ENCODE data around the gene SCCPDH.

SCCPDH gene

DNA sequence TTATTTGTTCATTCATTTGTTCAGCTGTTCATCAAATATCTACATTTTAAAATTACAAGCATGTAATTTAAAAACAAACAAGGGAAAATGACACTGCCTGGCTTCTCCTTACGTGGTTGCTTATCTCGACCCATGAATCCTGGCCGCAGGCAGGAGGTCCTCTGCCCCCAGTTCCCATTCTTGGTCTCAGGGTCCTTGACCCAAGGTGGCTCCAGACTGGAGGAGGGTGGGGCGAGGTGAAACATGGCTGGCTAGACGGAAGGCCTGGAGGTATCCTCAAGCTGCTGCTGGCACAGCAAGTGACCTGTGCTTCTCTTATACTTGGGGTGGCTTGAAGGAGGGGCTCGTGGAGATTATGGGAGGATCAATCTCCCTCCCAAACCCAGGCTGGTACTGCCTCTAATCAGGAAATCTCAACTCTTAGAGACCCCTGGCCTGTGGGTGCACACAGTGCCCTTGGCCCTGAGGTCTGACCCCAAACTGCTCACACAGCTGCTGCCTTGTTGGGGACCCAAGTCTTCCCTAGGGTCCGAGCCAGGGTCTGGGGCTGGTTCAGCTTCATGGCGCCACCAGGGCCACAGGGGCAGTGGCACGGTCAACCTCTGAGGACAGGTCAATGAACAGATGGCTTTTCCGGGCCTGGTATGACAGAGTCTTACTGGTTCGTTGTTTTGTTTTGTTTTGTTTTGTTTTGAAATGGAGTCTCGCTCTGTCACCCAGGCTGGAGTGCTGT is 63.7 kb downstream of the SCCPDH start:
- no peak overlapping the region for H3K4me3 ChIP-seq
- no peaks in the 10 kb centered on the region for H3K9me3 ChIP-seq
- no peaks in the 10 kb centered on the region for H3K4me1 ChIP-seq
- in situ Hi-C loops (cut with MboI; ENCODE audit: low sequenced_read_pairs): no loop called here
- no peaks in the 10 kb centered on the region for H3K27me3 ChIP-seq (ENCODE audit: low read depth)
- no peaks in the 10 kb centered on the region for H3K36me3 ChIP-seq (replicated peaks)
- no peak for DNase-seq (ENCODE audit: low spot score in 2 of 2)

DNA sequence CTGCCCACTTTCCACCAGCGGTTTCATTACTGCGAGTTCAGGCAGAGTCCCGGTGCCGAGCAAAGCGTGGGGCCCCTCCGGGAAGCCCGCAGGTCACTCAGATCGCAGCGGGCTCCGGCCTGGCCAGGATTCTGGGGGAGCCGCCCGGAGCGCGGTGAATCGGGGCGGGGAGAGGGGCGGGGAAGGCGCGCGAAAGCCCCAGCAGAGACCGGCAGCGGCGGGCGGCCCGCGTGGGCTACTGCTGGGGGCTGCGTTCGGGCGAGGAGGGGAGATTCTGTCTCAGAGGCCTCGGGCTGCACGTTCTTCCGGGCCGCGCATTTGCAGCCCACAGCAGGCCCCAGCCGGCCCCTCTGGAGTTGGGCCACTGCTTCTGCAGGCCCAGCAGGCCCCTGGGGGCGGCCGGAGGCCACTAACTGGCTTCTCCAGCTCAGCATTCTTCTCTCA is 64.7 kb downstream of the SCCPDH start:
- in situ Hi-C loops (cut with MboI; ENCODE audit: low sequenced_read_pairs): no loop called here
- H3K4me3 ChIP-seq: no peak overlapping the region

DNA sequence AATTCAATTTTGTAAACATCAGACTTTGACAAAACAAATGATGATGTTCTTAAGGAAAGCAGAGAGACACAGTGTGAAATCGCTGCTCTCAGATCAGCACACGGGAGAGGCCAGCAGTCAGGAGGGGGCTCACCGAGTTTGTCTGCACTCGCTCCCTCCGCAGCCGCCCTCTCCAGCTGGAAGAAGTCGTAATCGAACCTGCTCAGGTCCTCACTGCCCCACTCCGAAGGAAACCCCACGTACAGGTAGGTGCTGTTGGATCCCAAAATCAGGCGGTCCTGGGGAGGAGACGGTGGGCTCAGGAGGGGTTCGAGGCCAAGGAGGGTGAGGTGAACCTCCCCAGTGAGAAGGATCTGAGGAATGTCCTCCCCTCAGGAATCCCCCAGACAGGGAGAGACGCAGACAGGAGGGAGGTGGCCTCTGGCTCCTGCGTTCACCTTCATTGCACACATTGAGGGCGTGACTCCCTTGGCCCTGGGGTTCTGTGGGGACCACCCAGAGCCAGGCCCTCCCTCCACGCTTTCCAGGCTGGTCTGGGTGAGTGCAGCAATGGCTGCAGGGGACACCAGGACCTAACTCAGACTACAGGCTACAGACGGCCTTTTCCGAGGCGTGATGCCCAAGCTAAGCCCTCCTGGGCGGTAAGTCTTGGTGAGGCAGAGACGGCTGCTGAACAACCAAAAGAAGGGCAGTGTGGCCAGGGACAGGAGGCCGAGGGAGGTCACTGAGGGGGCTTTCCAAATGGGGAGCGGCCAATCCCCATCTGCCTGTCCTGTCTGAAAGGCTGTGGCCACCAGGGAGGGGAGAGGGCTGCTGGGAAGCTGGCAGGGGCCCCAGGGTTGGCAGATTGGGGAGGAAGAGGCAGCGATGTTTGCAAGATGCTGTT is 65.5 kb downstream of the SCCPDH start:
- Histone ChIP-seq H3K4me1 (no peaks in the 10 kb centered on the region), H3K36me3 (replicated peaks) (no peaks in the 10 kb centered on the region), H3K4me3 (no peak overlapping the region), H3K27me3 (ENCODE audit: low read depth) (no peaks in the 10 kb centered on the region), H3K9me3 (no peaks in the 10 kb centered on the region)
- in situ Hi-C loops (cut with MboI; ENCODE audit: low sequenced_read_pairs): no loop called here
- DNase-seq (ENCODE audit: low spot score in 2 of 2): no peak

More for the DNA sequence above, 64.7 kb downstream of the SCCPDH start:
- Histone ChIP-seq H3K36me3 (replicated peaks) (no peaks in the 10 kb centered on the region), H3K27me3 (ENCODE audit: low read depth) (no peaks in the 10 kb centered on the region), H3K9me3 (no peaks in the 10 kb centered on the region), H3K4me1 (no peaks in the 10 kb centered on the region)
- no peak for DNase-seq (ENCODE audit: low spot score in 2 of 2)

DNA sequence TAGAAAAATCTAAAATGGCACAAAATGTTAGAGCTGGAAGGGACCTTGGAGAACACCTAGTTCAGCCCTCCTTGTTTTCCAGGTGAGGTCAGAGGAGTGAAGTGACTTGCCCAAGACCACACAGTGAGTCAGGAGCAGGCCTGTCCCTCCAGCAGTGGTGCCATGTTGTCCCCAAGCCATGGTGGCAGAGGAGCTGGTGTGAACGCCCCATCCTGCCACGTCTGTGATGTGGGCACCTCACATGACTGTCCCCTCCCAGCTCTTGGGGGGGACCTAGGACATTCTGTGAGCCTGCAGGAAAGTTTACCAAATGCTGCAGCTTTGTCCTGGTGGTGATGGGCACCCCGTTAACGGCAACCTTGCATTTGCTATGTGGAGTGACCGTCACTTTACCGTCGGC is 66.2 kb downstream of the SCCPDH start:
- no peak overlapping the region for H3K4me3 ChIP-seq
- no peak for DNase-seq (ENCODE audit: low spot score in 2 of 2)
- H3K36me3 ChIP-seq (replicated peaks): no peaks in the 10 kb centered on the region
- H3K4me1 ChIP-seq: no peaks in the 10 kb centered on the region
- no peaks in the 10 kb centered on the region for H3K27me3 ChIP-seq (ENCODE audit: low read depth)
- in situ Hi-C loops (cut with MboI; ENCODE audit: low sequenced_read_pairs): no loop called here
- H3K9me3 ChIP-seq: no peaks in the 10 kb centered on the region

DNA sequence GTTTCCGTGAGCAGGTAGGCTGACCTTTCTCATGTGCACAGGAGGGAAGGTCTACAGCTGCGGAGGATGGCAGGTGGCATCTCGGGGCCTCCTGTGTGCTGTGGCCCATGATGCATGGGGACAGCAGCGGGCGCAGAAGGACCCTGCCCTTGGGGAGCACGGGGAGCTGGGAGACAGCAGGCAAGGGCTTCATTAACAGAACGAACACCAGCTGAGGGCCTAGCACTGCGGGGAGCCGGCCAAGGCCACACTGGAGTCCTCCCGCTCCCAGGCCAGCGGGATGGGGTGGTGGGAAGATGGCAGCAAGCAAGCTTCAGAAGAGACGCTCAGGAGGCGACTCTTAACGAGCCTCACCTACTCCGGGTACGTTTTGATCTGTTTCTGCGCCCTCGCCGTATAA is 66.6 kb downstream of the SCCPDH start:
- H3K4me1 ChIP-seq: no peaks in the 10 kb centered on the region
- H3K36me3 ChIP-seq (replicated peaks): no peaks in the 10 kb centered on the region
- DNase-seq (ENCODE audit: low spot score in 2 of 2): no peak
- no peaks in the 10 kb centered on the region for H3K27me3 ChIP-seq (ENCODE audit: low read depth)
- in situ Hi-C loops (cut with MboI; ENCODE audit: low sequenced_read_pairs): no loop called here
- no peak overlapping the region for H3K4me3 ChIP-seq
- no peaks in the 10 kb centered on the region for H3K9me3 ChIP-seq

DNA sequence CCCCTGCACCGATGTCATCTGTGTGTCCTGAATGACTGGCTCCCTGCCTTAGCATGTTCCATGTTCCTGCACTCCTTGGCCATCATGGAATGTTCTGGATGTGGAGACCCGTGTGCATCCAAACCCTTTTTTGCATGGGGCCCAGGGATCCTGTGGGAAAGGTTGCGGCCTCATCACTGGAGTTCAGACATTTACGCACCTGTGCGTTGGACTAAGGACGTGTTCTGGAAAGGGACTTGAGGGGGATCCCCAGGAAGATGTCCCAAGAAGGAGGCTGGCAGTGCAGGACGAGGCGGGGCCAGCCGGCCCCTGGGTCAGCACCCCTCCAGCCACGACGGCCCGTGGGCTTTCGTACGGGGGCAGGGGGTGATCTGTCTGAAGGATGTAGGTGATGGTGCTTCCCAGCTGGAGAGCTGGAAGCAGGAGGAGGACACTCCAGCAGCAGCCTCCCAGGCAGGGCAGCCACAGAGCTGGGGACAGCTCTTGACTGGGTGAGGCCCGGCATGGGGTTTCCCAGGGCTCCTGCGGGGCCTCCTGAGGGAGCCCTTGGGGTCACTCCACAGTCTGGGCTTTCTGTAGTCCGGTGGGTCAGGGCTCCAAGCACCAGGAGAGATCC is 67.2 kb downstream of the SCCPDH start:
- no peaks in the 10 kb centered on the region for H3K36me3 ChIP-seq (replicated peaks)
- no peaks in the 10 kb centered on the region for H3K27me3 ChIP-seq (ENCODE audit: low read depth)
- DNase-seq (ENCODE audit: low spot score in 2 of 2): no peak
- H3K4me3 ChIP-seq: no peak overlapping the region
- in situ Hi-C loops (cut with MboI; ENCODE audit: low sequenced_read_pairs): no loop called here
- H3K9me3 ChIP-seq: no peaks in the 10 kb centered on the region
- no peaks in the 10 kb centered on the region for H3K4me1 ChIP-seq

DNA sequence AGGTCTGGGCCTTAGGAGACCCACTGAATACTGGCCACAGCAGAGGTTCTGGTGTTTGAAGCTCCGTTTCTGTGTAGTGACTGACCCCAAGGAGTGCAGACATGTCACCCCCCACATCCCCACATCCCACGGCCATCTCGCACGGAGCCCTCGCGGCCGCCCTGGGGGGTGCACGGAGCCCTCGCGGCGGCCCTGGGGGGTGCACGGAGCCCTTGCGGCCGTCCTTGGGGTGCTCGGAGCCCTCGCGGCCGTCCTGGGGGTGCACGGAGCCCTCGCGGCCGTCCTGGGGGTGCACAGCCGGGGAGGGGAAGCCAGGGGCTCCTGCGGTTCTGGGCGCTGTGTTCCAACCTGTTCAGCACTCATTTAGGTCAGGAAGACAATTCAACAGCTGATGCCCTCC is 68.4 kb downstream of the SCCPDH start:
- Histone ChIP-seq H3K4me1 (no peaks in the 10 kb centered on the region), H3K9me3 (no peaks in the 10 kb centered on the region), H3K27me3 (ENCODE audit: low read depth) (no peaks in the 10 kb centered on the region), H3K4me3 (no peak overlapping the region), H3K36me3 (replicated peaks) (no peaks in the 10 kb centered on the region)
- DNase-seq (ENCODE audit: low spot score in 2 of 2): no peak
- in situ Hi-C loops (cut with MboI; ENCODE audit: low sequenced_read_pairs): no loop called here

DNA sequence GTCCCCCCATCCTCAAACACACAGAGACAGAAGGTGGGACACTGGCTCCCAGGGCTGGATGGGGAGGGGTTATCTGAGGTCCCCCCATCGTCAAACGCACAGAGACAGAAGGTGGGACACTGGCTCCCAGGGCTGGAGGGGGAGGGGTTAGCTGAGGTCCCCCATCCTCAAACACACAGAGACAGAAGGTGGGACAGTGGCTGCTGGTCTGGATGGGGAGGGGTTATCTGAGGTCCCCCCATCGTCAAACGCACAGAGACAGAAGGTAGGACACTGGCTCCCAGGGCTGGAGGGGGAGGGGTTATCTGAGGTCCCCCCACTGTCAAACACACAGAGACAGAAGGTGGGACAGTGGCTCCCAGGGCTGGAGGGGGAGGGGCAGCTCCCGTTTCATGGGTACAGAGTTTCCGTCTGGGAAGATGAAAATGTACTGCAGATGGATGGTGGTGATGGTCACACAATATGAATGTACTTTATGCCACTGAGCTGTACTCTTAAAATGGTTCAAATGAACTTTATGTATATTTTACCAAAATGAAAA is 69.2 kb downstream of the SCCPDH start:
- DNase-seq (ENCODE audit: low spot score in 2 of 2): no peak
- Histone ChIP-seq H3K4me1 (no peaks in the 10 kb centered on the region), H3K9me3 (no peaks in the 10 kb centered on the region), H3K27me3 (ENCODE audit: low read depth) (no peaks in the 10 kb centered on the region), H3K36me3 (replicated peaks) (no peaks in the 10 kb centered on the region), H3K4me3 (no peak overlapping the region)
- in situ Hi-C loops (cut with MboI; ENCODE audit: low sequenced_read_pairs): no loop called here

DNA sequence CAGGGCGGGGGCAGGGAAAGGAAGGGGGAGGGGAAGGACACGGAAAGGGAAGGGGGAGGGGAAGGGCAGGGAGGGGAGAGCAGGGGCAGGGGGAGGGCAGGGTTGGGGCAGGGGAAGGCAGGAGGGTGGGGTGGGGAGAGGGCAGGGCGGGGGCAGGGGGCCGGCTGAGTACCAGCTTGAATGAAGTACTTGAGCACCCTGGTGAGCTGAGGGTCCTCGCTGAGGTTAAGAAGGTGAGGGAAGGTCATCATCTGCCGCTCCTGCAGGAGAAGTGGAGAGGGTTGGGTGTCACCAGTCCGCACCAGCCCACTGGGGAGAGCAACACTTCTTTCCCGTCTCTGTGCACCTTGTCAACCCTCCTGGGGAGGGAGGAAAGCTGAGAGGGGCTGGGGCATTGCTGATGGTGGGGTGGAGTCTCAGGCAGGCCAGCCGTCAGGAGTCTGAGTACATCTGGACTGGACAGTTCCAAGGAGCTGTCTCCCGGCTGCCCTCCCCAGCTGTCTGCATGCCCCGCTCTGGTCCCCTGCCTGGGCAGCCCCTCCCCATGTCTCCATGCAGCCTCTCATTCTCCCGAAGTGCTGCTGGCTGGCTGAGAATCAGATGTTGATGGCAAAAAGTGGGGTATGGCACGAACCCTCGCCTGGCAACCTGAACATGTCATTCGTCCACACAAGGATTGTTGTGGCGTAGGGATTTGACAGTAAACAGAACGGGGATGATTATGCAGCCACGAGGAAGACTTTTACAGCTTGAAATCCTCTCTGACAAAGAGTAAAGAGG is 70.0 kb downstream of the SCCPDH start:
- in situ Hi-C loops (cut with MboI; ENCODE audit: low sequenced_read_pairs): no loop called here
- Histone ChIP-seq H3K36me3 (replicated peaks) (no peaks in the 10 kb centered on the region), H3K27me3 (ENCODE audit: low read depth) (no peaks in the 10 kb centered on the region), H3K9me3 (no peaks in the 10 kb centered on the region), H3K4me1 (no peaks in the 10 kb centered on the region), H3K4me3 (no peak overlapping the region)
- DNase-seq (ENCODE audit: low spot score in 2 of 2): no peak

DNA sequence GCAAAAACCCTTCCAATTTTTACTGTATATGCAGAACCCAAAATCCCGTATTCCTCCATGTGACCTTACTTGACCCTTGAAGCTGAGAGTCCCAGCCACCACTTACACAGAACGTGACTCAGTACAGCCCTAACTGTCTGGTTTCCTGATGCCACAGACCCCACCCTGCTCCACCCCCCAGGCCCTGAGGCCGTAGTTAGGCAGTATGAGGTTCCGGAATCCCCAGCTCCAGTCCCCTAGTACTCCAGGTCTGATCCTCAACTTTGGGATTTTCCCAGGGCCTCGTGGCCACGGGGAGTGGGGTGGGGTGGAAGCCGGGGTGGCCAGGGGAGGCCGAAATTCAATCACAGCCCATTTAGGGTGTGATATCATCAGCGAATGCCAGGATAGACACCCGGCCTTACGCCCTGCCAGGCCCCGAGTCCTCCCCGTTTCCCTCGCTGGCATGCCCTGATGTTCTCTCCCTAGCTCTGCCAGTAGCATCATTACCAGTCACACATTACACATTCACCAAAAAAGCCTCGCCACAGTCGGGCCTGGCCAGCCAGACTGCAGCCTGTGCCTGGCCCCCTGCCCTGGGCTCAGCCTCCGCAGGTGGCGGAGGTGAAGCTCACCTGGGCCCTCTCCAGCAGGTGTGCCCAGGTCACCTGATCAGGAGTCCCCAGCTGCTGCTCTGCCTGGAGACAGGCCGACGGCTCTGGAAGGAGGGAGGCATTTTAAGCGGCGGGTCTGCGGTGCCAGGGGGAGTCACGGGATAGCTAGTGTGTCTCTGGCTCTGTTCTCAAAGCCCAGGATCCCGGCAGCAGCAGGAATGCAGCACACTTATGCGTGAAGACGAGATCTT is 70.8 kb downstream of the SCCPDH start:
- Histone ChIP-seq H3K36me3 (replicated peaks) (no peaks in the 10 kb centered on the region), H3K4me1 (no peaks in the 10 kb centered on the region), H3K9me3 (no peaks in the 10 kb centered on the region), H3K4me3 (no peak overlapping the region), H3K27me3 (ENCODE audit: low read depth) (no peaks in the 10 kb centered on the region)
- in situ Hi-C loops (cut with MboI; ENCODE audit: low sequenced_read_pairs): no loop called here
- no peak for DNase-seq (ENCODE audit: low spot score in 2 of 2)

DNA sequence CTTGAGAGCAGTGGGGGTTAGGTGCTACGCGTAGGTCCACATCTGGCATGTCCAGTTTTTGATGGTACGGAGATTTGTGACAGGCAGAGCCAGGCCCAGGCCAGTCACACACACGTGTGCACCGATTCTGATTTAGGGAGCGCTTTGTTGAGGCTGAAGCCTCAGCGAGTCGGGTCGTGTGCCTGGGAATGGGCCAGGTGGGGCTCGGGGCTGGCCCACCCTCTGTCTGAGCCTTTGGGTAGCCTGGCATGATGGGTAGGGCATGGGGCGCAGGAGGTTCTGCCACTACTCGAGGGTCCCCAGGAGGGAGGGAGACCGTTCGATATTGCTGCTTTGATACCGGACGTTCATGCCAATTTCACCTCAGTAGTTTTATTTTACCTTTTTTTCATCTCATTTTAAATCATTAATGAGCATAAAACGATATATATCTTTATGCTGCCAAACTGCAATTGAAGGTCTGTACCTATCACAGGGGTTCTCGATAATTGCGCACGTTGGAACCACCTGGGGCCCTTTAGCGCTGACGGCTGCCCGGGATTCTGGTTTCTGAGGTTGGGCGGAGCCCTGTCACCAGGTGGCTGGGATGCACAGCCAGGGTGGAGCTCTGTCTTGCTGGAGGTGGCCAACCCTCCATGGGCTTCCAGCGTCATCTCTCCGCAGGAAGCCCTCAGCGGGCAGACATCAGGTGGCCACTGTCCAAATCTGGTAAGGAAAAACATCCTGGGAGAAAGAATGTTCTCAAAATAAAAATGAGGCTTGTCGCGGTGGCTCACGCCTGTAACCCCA is 71.9 kb downstream of the SCCPDH start:
- Histone ChIP-seq H3K4me1 (no peaks in the 10 kb centered on the region), H3K4me3 (no peak overlapping the region), H3K36me3 (replicated peaks) (no peaks in the 10 kb centered on the region), H3K27me3 (ENCODE audit: low read depth) (no peaks in the 10 kb centered on the region), H3K9me3 (no peaks in the 10 kb centered on the region)
- in situ Hi-C loops (cut with MboI; ENCODE audit: low sequenced_read_pairs): no loop called here
- DNase-seq (ENCODE audit: low spot score in 2 of 2): no peak

DNA sequence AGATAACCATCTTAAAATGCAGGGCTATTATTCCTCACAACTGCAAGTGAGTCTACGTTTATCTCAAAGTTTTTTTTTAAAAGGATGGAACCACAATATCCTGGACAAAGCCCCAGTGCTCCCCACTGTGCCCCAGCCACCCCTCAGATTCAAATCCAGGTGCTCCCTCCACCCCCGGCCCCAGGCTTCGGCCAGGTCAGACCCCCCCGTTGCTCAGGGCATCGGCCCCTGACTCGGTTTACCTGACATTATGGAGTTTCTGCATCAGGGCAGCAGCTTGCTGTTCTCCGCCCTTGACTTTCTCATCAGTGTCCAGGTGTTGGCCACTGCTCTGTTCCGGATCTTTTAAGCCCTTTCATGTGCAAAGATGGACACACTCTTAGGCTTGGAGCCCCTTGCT is 72.9 kb downstream of the SCCPDH start:
- DNase-seq (ENCODE audit: low spot score in 2 of 2): no peak
- Histone ChIP-seq H3K27me3 (ENCODE audit: low read depth) (no peaks in the 10 kb centered on the region), H3K9me3 (no peaks in the 10 kb centered on the region), H3K36me3 (replicated peaks) (no peaks in the 10 kb centered on the region), H3K4me3 (no peak overlapping the region), H3K4me1 (no peaks in the 10 kb centered on the region)
- in situ Hi-C loops (cut with MboI; ENCODE audit: low sequenced_read_pairs): no loop called here

All from HAP-1 (cell line).